HL-60 (cell line): Measurements from ENCODE around the gene RTEL1.
"Not testable (repeated sequence)": the region's sequence is repeated elsewhere in the genome, so short reads cannot be mapped to it uniquely, and the experiment has no call there.

Experiments used
- DNase-seq, 2 experiments: peaks; one replicate each; pipeline ENCODE4 v3.0.0-alpha.2; 2010 to 2020; ENCODE audit warnings: low read depth in 1 of 2, low spot score in 1 of 2
- H3K27ac ChIP-seq: fragments of 250-450 bp; sonication (Bioruptor Pico); replicated peaks from 2 replicates; pipeline ENCODE4 v1.5.1; 2020; ENCODE audit warnings: mild to moderate bottlenecking, moderate library complexity
- H3K27me3 ChIP-seq: fragments of 250-450 bp; sonication (Bioruptor Pico); 2 replicates; pipeline ENCODE4 v1.5.1; 2021; ENCODE audit warnings: mild to moderate bottlenecking, moderate library complexity; ENCODE audit not compliant: insufficient read depth, poor library complexity, severe bottlenecking
- H3K4me3 ChIP-seq: replicated peaks from 2 replicates; pipeline ENCODE4 v1.5.1; 2011; ENCODE audit warnings: mild to moderate bottlenecking, control low read depth, low read length; ENCODE audit not compliant: insufficient read depth
- GABPA ChIP-seq: IDR thresholded peaks from 2 replicates; pipeline ENCODE4 v1.6.1; 2012; ENCODE audit warnings: low read depth
- POLR2AphosphoS5 ChIP-seq: IDR thresholded peaks from 2 replicates; pipeline ENCODE4 v1.6.1; 2012; ENCODE audit warnings: low read depth
- SPI1 ChIP-seq: IDR thresholded peaks from 2 replicates; pipeline ENCODE4 v1.6.1; 2012; ENCODE audit warnings: low read depth, mild to moderate bottlenecking, borderline replicate concordance
- TF ChIP-seq, protein P1 (sequence below): IDR thresholded peaks from 2 replicates; pipeline ENCODE4 v1.6.1; 2012; ENCODE audit warnings: low read depth; ENCODE audit not compliant: insufficient replicate concordance
- TF ChIP-seq, protein P2 (sequence below): IDR thresholded peaks from one replicate; pipeline ENCODE4 v1.5.1; 2011; ENCODE audit warnings: low read length, control low read depth, inconsistent platforms; ENCODE audit not compliant: insufficient read depth

RTEL1 gene

DNA sequence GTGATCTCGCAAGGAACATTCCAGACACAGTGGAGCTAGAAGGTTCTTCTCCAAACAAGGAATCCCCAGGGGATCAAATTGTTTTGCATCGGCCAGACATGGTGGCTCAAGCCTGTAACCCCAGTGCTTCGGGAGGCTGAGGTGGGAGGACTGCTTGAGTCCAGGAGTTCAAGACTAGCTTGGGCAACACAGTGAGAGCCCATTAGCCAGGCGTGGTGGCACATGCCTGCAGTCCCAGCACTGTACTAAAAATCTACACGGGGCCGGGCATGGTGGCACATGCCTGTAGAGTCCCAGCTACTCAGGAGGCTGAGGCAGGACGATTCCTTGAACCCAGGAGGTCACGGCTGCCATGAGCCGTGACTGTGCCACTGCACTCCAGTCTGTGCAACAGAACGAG lies 46.5 kb upstream of the RTEL1 start:
- no peak for TF ChIP-seq GABPA
- TF ChIP-seq SPI1, result no peak
- TF ChIP-seq, protein P1, sequence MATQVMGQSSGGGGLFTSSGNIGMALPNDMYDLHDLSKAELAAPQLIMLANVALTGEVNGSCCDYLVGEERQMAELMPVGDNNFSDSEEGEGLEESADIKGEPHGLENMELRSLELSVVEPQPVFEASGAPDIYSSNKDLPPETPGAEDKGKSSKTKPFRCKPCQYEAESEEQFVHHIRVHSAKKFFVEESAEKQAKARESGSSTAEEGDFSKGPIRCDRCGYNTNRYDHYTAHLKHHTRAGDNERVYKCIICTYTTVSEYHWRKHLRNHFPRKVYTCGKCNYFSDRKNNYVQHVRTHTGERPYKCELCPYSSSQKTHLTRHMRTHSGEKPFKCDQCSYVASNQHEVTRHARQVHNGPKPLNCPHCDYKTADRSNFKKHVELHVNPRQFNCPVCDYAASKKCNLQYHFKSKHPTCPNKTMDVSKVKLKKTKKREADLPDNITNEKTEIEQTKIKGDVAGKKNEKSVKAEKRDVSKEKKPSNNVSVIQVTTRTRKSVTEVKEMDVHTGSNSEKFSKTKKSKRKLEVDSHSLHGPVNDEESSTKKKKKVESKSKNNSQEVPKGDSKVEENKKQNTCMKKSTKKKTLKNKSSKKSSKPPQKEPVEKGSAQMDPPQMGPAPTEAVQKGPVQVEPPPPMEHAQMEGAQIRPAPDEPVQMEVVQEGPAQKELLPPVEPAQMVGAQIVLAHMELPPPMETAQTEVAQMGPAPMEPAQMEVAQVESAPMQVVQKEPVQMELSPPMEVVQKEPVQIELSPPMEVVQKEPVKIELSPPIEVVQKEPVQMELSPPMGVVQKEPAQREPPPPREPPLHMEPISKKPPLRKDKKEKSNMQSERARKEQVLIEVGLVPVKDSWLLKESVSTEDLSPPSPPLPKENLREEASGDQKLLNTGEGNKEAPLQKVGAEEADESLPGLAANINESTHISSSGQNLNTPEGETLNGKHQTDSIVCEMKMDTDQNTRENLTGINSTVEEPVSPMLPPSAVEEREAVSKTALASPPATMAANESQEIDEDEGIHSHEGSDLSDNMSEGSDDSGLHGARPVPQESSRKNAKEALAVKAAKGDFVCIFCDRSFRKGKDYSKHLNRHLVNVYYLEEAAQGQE, result no peak
- TF ChIP-seq, protein P2, sequence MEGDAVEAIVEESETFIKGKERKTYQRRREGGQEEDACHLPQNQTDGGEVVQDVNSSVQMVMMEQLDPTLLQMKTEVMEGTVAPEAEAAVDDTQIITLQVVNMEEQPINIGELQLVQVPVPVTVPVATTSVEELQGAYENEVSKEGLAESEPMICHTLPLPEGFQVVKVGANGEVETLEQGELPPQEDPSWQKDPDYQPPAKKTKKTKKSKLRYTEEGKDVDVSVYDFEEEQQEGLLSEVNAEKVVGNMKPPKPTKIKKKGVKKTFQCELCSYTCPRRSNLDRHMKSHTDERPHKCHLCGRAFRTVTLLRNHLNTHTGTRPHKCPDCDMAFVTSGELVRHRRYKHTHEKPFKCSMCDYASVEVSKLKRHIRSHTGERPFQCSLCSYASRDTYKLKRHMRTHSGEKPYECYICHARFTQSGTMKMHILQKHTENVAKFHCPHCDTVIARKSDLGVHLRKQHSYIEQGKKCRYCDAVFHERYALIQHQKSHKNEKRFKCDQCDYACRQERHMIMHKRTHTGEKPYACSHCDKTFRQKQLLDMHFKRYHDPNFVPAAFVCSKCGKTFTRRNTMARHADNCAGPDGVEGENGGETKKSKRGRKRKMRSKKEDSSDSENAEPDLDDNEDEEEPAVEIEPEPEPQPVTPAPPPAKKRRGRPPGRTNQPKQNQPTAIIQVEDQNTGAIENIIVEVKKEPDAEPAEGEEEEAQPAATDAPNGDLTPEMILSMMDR, result no peak
- TF ChIP-seq POLR2AphosphoS5, result no peak
- Histone ChIP-seq H3K4me3 (no peak overlapping the region), H3K27ac (peak overlapping the region; percentile 78)

DNA sequence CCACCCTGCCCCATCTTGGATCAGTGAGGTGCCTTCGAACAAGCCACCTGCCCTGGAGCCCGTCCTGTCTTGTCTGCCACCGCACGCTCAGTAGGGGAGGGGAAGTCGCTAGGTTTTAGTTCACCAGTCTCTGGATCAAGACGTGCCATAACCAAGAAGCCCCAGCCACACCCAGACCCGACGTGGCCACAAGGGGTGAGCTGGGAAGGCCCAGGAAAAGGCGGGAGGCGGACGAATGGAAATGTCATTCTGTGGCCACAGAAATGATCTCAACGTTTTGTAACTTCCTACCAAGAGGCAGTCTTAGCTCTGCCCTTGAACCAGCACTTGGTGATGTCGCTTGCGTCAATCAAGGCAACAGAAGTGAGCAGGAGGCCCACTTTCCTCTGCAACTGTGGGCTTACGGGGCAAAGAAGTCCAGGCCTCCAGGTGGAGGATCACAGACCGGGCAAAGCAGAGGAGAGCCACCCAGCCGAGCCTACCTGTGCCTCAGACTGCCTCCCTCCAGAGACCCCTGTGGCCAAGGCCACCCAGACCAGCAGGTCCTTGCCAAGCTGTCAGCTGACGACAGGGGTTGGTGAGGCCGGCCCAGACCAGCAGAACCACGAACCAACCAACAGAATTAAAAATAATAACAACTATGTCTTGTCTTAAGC lies 45.7 kb upstream of the RTEL1 start:
- TF ChIP-seq POLR2AphosphoS5 (peak; percentile 79), GABPA (no peak), SPI1 (peak; percentile 51; the same call in 1 of the 2 replicates)
- TF ChIP-seq, protein P2, result no peak
- TF ChIP-seq, protein P1, result no peak
- peak; percentile 86 to 98 for DNase-seq
- H3K4me3 ChIP-seq, result no peak overlapping the region
- peak overlapping the region; percentile 78 for H3K27ac ChIP-seq
- no peaks in the 10 kb centered on the region for H3K27me3 ChIP-seq

More for the DNA sequence above, 46.5 kb upstream of the RTEL1 start:
- no peaks in the 10 kb centered on the region for H3K27me3 ChIP-seq
- no peak for DNase-seq

DNA sequence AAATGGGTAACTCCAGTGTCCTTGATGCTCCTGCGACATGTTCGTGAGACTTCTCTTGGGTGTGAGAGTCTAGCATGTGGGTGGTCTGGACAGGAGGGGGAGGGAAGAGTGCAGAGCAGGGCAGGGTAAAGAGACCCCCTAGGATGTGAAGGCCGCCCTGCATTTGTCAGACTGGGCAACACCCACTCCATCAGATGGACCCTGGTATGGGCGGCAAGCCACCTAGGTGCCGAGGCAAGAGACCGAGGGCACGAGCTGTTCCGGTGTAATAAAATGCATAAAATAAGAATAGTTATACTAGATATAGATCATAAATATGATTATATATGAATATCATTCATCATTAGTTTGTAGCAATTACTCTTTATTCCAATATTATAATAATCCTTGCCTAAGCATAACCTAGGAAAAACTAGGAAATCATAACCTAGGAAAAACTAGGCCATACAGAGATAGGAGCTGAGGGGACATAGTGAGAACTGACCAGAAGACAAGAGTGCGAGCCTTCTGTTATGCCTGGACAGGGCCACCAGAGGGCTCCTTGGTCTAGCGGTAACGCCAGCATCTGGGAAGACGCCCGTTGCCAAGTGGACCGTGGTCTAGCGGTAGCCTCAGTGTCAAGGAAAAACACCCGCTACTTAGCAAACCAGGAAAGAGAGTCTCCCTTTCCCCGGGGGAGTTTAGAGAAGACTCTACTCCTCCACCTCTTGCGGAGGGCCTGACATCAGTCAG lies 44.1 kb upstream of the RTEL1 start:
- H3K27me3 ChIP-seq, H3K27ac ChIP-seq, H3K4me3 ChIP-seq, DNase-seq: not testable (repeated sequence)

DNA sequence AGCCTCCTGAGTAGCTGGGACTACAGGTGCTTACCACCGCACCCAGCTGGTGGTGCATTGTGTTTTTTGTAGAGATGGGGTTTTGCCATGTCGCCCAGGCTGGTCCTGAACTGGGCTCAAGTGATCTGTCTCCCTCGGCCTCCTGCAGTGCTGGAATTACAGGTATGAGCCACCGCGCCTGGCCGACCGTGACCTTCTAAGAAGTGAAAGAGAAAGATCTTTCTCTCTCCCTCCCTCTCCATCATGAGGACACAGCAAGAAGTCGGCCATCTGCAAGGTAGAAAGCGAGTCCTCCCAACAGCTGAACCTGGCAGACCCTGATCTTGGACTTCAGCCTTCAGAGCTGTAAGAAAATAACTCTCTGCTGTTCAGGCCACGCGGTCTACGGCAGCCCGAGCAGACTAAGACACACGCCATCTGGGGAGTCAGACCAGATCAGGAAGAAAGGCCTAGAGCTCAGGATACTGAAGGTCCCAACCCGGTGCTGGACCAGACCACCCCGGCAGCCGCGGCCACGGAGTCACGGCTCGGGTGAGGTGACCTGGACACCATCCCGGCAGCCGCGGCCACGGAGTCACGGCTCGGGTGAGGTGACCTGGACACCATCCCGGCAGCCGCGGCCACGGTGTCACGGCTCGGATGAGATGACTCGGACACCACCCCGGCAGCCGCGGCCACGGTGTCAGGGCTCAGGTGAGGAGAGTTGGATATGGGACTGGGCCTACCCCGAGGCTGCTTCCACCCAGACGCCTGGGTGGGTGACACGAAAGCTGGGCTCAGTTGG lies 40.8 kb upstream of the RTEL1 start:
- TF ChIP-seq GABPA, result no peak
- TF ChIP-seq POLR2AphosphoS5, result no peak
- TF ChIP-seq, protein P1, result no peak
- TF ChIP-seq, protein P2, result no peak
- no peak for DNase-seq

More for the DNA sequence above, 40.8 kb upstream of the RTEL1 start:
- Histone ChIP-seq H3K27ac (no peak overlapping the region), H3K27me3 (no peaks in the 10 kb centered on the region), H3K4me3 (no peak overlapping the region)
